ENCODE results near the gene PTER.

Gene PTER

DNA sequence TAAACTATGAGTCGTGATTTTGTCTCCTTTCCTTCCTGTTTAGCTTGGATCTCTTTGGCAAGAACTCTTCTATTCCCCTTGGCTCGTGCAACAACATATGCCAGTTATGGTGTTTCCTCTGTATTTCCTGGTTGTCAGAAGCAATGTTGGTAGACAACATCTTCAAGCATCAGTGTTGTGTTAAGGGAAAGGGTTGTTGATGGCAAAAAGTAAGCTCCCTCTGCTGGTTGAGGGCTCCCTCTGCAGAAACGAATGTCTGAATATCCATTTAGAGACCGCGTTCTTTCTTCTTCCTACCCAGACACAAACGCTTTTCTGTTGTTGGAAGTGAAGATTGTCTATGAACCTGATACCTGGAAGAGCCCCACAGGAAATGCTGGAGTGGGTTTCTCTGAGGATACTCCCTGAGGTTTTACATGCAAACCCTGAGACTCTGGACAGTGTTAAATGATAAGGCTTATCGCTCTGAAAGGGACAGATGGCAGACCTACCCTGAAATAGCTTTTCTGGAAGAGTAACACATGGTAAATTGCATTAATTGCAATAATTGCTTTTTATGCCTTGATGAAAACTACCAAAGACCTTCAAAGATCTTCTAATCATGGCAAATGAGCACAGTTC lies 108.4 kb downstream of the PTER start:
- no peak for DNase-seq

DNA sequence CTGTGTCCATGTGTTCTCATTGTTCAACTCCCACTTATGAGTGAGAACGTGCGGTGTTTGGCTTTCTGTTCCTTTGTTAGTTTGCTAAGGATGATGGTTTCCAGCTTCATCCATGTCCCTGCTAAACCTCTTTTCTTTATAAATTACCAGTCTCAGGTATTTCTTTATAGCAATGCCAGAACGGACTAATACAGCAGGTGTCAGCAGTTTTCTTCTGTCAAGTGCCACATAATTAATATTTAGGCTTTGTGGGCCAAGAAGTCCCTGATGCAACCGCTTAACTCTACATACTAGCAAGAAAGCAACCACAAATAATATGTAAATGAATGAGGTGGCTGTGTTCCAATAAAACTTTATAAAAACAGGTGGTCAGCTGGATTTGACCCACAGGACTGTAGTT lies 111.2 kb downstream of the PTER start:
- no peak for DNase-seq

DNA sequence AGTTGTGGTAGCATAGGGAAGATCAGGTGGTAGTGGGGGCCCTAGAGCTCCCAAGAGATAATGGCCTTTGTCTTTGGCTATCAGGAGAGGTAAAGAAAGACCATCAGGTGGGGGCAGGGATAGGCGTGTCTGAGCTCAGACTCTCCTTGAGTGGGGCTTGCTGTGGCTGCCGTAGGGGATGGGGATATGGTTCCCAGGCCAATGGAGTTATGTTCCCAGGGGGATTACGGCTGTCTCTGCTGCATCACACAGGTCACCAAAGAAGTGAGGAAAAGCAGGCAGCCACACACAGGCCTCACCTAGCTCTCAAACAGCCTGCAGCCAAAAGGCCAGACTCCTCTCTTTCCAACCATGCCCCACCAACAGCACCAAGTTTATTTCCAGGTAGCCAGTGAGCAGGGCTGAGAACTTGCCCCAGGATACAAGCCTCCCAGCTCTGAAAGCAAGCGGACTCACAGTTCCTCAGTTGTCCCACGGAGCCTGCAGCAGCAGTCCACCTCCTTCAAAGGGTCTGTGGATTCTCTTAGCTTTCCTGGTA lies 122.5 kb downstream of the PTER start:
- no peak for DNase-seq

DNA sequence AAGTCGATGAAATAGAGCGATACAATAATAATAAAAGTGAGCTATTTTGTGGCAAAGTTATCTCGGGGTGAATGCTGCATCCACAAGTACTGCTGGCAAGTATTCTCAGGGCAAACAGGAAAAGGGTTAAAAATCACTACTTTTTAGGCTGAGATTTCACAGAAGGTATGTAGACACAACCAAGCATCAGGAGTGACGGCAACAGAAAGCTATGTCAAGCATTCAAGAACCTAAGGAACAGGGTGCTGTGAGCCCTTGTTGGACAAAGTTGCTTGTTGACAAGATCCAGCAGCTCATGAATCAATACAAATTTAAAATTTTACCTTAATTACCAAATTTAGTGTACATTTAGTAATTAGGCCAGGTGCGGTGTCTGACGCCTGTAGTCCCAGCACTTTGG lies 126.1 kb downstream of the PTER start:
- no peak for DNase-seq
